HEK293 (cell line): ENCODE results near the gene TEKTIP1.

Source experiments
- CTCF ChIA-PET: fragments of 350-600 bp; formaldehyde crosslinking; extraction: SDS; loops from one replicate; lab custom pipeline; 2021; ENCODE audit warnings: antibody characterized with exemption; lab: Yijun Ruan, JAX
- POLR2A ChIA-PET: fragments of 300-600 bp; formaldehyde crosslinking; extraction: SDS; loops from one replicate; lab custom pipeline; 2020; ENCODE audit warnings: antibody characterized with exemption, inconsistent platforms; lab: Yijun Ruan, JAX
- H3K27ac ChIP-seq: fragments of 200-500 bp; sonication (Bioruptor generic); 2 replicates; pipeline ENCODE4 v1.5.1; 2014; ENCODE audit warnings: low read depth, low read length, control low read depth, inconsistent platforms; ENCODE audit errors: extremely low read depth
- H3K36me3 ChIP-seq, 2 experiments: fragments of 200-500 bp in 1 of 2; sonication (Bioruptor generic) in 1 of 2; 1 replicate in 1 of 2; 2 replicates in 1 of 2; pipeline ENCODE4 v1.5.1; 2014 to 2017; ENCODE audit warnings: inconsistent platforms in 2 of 2, low read length in 2 of 2; ENCODE audit not compliant: control insufficient read depth in 2 of 2, insufficient read depth in 1 of 2
- H3K4me1 ChIP-seq: fragments of 200-500 bp; sonication (Bioruptor generic); 2 replicates; pipeline ENCODE4 v1.5.1; 2014; ENCODE audit warnings: mild to moderate bottlenecking, low read length, inconsistent platforms; ENCODE audit not compliant: control insufficient read depth, insufficient read depth
- H3K4me3 ChIP-seq: 2 replicates; pipeline ENCODE4 v1.5.1; 2011; ENCODE audit warnings: low read depth, mild to moderate bottlenecking, control low read depth, low read length, moderate library complexity
- H3K9me3 ChIP-seq: fragments of 200-500 bp; sonication (Bioruptor generic); 2 replicates; pipeline ENCODE4 v1.5.1; 2014; ENCODE audit warnings: low read depth, low read length, inconsistent platforms; ENCODE audit not compliant: control insufficient read depth, insufficient read depth
- EGR2 ChIP-seq: fragments of 450-650 bp; formaldehyde crosslinking; IDR thresholded peaks from 2 replicates; pipeline ENCODE4 v1.5.1; 2016; ENCODE audit warnings: low read depth, missing biosample characterization, missing genetic modification characterization
- GLIS1 ChIP-seq: fragments of 450-650 bp; formaldehyde crosslinking; IDR thresholded peaks from 2 replicates; pipeline ENCODE4 v1.5.1; 2016; ENCODE audit warnings: missing biosample characterization, missing genetic modification characterization
- GLIS2 ChIP-seq: fragments of 450-650 bp; formaldehyde crosslinking; IDR thresholded peaks from 2 replicates; pipeline ENCODE4 v1.5.1; 2016; ENCODE audit warnings: missing biosample characterization, missing genetic modification characterization
- KLF1 ChIP-seq: fragments of 450-650 bp; formaldehyde crosslinking; IDR thresholded peaks from 2 replicates; pipeline ENCODE4 v1.5.1; 2016; ENCODE audit warnings: missing biosample characterization, missing genetic modification characterization
- RBAK ChIP-seq: fragments of 450-650 bp; formaldehyde crosslinking; IDR thresholded peaks from 2 replicates; pipeline ENCODE4 v1.5.1; 2016; ENCODE audit warnings: missing biosample characterization, missing genetic modification characterization
- SCRT1 ChIP-seq: fragments of 450-650 bp; formaldehyde crosslinking; IDR thresholded peaks from 2 replicates; pipeline ENCODE4 v1.5.1; 2016; ENCODE audit warnings: missing biosample characterization, missing genetic modification characterization, borderline replicate concordance
- SCRT2 ChIP-seq: fragments of 450-650 bp; formaldehyde crosslinking; IDR thresholded peaks from 2 replicates; pipeline ENCODE4 v1.5.1; 2016; ENCODE audit warnings: missing biosample characterization, missing genetic modification characterization
- ZBTB20 ChIP-seq: fragments of 450-650 bp; formaldehyde crosslinking; IDR thresholded peaks from 2 replicates; pipeline ENCODE4 v1.5.1; 2016; ENCODE audit warnings: missing biosample characterization, missing genetic modification characterization
- ZFHX2 ChIP-seq: fragments of 450-650 bp; formaldehyde crosslinking; conservative IDR thresholded peaks from 2 replicates; pipeline ENCODE4 v1.5.1; 2016; ENCODE audit warnings: missing biosample characterization, missing genetic modification characterization
- ZIC2 ChIP-seq: fragments of 450-650 bp; formaldehyde crosslinking; IDR thresholded peaks from 2 replicates; pipeline ENCODE4 v1.5.1; 2016; ENCODE audit warnings: missing biosample characterization, missing genetic modification characterization
- ZNF132 ChIP-seq: fragments of 450-650 bp; formaldehyde crosslinking; IDR thresholded peaks from 2 replicates; pipeline ENCODE4 v1.5.1; 2017; ENCODE audit warnings: missing biosample characterization, missing genetic modification characterization, borderline replicate concordance
- ZNF146 ChIP-seq: fragments of 450-650 bp; formaldehyde crosslinking; IDR thresholded peaks from 2 replicates; pipeline ENCODE4 v1.5.1; 2016; ENCODE audit warnings: missing biosample characterization, missing genetic modification characterization
- ZNF18 ChIP-seq: fragments of 450-650 bp; formaldehyde crosslinking; IDR thresholded peaks from 2 replicates; pipeline ENCODE4 v1.5.1; 2016; ENCODE audit warnings: missing biosample characterization, missing genetic modification characterization
- ZNF184 ChIP-seq: fragments of 450-650 bp; IDR thresholded peaks from 2 replicates; pipeline ENCODE4 v1.5.1; 2018; ENCODE audit warnings: missing biosample characterization, mild to moderate bottlenecking, missing genetic modification characterization
- ZNF2 ChIP-seq: fragments of 450-650 bp; formaldehyde crosslinking; IDR thresholded peaks from 2 replicates; pipeline ENCODE4 v1.5.1; 2016; ENCODE audit warnings: missing biosample characterization, missing genetic modification characterization
- ZNF37A ChIP-seq: fragments of 450-650 bp; IDR thresholded peaks from 2 replicates; pipeline ENCODE4 v1.5.1; 2018; ENCODE audit warnings: missing biosample characterization, missing genetic modification characterization
- ZNF394 ChIP-seq: fragments of 450-650 bp; formaldehyde crosslinking; IDR thresholded peaks from 2 replicates; pipeline ENCODE4 v1.5.1; 2016; ENCODE audit warnings: missing biosample characterization, missing genetic modification characterization, mild to moderate bottlenecking, moderate library complexity, borderline replicate concordance
- ZNF433 ChIP-seq: fragments of 450-650 bp; formaldehyde crosslinking; IDR thresholded peaks from 2 replicates; pipeline ENCODE4 v1.5.1; 2016; ENCODE audit warnings: missing biosample characterization, missing genetic modification characterization, low read depth
- ZNF501 ChIP-seq: fragments of 450-650 bp; formaldehyde crosslinking; IDR thresholded peaks from 2 replicates; pipeline ENCODE4 v1.5.1; 2016; ENCODE audit warnings: missing biosample characterization, missing genetic modification characterization
- ZNF600 ChIP-seq: fragments of 450-650 bp; formaldehyde crosslinking; IDR thresholded peaks from 2 replicates; pipeline ENCODE4 v1.5.1; 2016; ENCODE audit warnings: missing biosample characterization, missing genetic modification characterization
- ZNF623 ChIP-seq: fragments of 450-650 bp; formaldehyde crosslinking; IDR thresholded peaks from 2 replicates; pipeline ENCODE4 v1.5.1; 2016; ENCODE audit warnings: missing biosample characterization, missing genetic modification characterization

The TEKTIP1 gene

GRCh38 chr19:3514930-3515329 lies 24.0 kb upstream of the TEKTIP1 start:
- TF ChIP-seq ZNF600 (tag by site-specific recombination), result peak; percentile 62
- TF ChIP-seq ZNF37A (tag by site-specific recombination), result no peak
- TF ChIP-seq ZNF501 (tag by site-specific recombination), result no peak
- no peak for TF ChIP-seq ZNF623 (tag by site-specific recombination)
- TF ChIP-seq GLIS1 (tag by site-specific recombination), result peak; percentile 45
- no peak for TF ChIP-seq ZNF184
- no peak for TF ChIP-seq ZNF433 (tag by site-specific recombination)
- TF ChIP-seq ZNF132 (tag by site-specific recombination), result no peak
- TF ChIP-seq ZIC2, result peak; percentile 50
- peak; percentile 37; the same call in 1 of the 2 replicates for TF ChIP-seq GLIS2 (tag by site-specific recombination)
- H3K4me1 ChIP-seq, result peaks cover 4% of the 10 kb centered on the region; the same call in 1 of the 2 replicates
- ChIA-PET POLR2A (interaction anchor here (0.7 kb wide), 1 partner anchor 64 kb away, joined by 4 read pairs; no protein-coding TSS in a partner anchor), CTCF (no interaction called here)
- no peak overlapping the region for H3K27ac ChIP-seq
- H3K4me3 ChIP-seq, result no peak overlapping the region
- peaks cover 12 to 70% of the 10 kb centered on the region in 2 experiments; a peak in 2 of 3 replicates for H3K36me3 ChIP-seq
- no peaks in the 10 kb centered on the region for H3K9me3 ChIP-seq

DNA sequence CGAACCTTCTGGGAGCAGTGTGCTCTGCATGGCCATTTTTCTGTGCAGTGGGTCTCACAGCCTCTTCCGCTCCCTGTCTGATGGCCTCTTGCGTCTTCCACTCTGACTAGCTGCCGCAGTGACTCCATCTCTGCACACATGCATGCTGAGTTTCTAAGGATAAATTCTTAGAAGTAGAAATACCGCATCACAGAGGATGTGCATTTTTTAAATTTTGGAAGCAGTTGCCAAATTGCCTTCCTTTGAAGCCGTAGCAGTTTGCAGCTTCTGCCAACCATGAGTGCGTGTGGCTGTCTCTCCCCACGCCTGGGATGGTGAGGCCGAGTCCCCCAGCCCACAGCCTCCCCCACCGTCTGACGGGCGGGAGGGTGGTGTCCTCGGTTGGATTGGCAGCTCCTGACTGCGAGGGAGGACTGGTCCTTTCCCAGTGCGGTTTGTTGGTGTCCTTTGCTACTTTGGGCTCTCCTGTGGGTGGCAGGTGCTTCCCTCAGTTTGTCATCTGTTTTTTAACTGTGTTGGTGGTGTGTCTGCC lies 23.0 kb upstream of the TEKTIP1 start:
- peaks cover 4% of the 10 kb centered on the region; the same call in 1 of the 2 replicates for H3K4me1 ChIP-seq
- peaks cover 9 to 70% of the 10 kb centered on the region in 2 experiments; a peak in 2 of 3 replicates for H3K36me3 ChIP-seq
- 0 out of 2 replicates have a peak overlapping the region, but pooled peaks have one; percentile 16 for H3K27ac ChIP-seq
- POLR2A ChIA-PET, result interaction anchor here (0.7 kb wide), 1 partner anchor 63 kb away, joined by 4 read pairs; no protein-coding TSS in a partner anchor
- H3K4me3 ChIP-seq, result no peak overlapping the region
- CTCF ChIA-PET, result no interaction called here
- TF ChIP-seq ZFHX2 (tag by site-specific recombination), result 0 out of 2 replicates have a peak, but pooled peaks have one; percentile 25
- peak; percentile 58 for TF ChIP-seq EGR2
- TF ChIP-seq RBAK, result no peak
- H3K9me3 ChIP-seq, result no peaks in the 10 kb centered on the region

- peaks cover 4% of the 10 kb centered on the region; the same call in 1 of the 2 replicates for H3K4me1 ChIP-seq
- peak; percentile 99 for TF ChIP-seq SCRT1 (tag by site-specific recombination)
- TF ChIP-seq SCRT2 (tag by site-specific recombination), result peak; percentile 97
- TF ChIP-seq ZNF146 (tag by site-specific recombination), result no peak
- 0 out of 2 replicates have a peak, but pooled peaks have one; percentile 15 for TF ChIP-seq ZNF2 (tag by site-specific recombination)
- no peak for TF ChIP-seq ZBTB20
- TF ChIP-seq KLF1 (tag by site-specific recombination), result peak; percentile 19; the same call in 1 of the 2 replicates
- peak; percentile 92 for TF ChIP-seq ZNF18 (tag by site-specific recombination)
- TF ChIP-seq GLIS1 (tag by site-specific recombination), result peak; percentile 54
- no peak for TF ChIP-seq ZNF394 (tag by site-specific recombination)
- CTCF ChIA-PET, result interaction anchor here (0.9 kb wide), 1 partner anchor 11 kb away, joined by 7 read pairs; no protein-coding TSS in a partner anchor
- no peak overlapping the region for H3K27ac ChIP-seq
- H3K4me3 ChIP-seq, result no peak overlapping the region
- no peaks in the 10 kb centered on the region for H3K9me3 ChIP-seq
- peaks cover 5 to 67% of the 10 kb centered on the region in 2 experiments; a peak in 1 of 3 replicates for H3K36me3 ChIP-seq
- POLR2A ChIA-PET, result interaction anchor here (0.5 kb wide), 1 partner anchor 52 kb away, joined by 3 read pairs; no protein-coding TSS in a partner anchor
Measured at GRCh38 chr19:3516675-3517207, 22.2 kb upstream of the TEKTIP1 start.
